Measurements from ENCODE around the gene CFAP161. TPM values are rescaled to one million over a fixed set of nuclear protein-coding genes. Genes with fewer than 3 reads are reported as not detected.

Gene CFAP161
- total and polyA plus RNA-seq, 2 experiments from 2014 or later = 0.13 TPM; not detected in 1

GRCh38 chr15:81178365-81178764, 44.3 kb downstream of the CFAP161 start (continued):
- TF ChIP-seq, protein P1, sequence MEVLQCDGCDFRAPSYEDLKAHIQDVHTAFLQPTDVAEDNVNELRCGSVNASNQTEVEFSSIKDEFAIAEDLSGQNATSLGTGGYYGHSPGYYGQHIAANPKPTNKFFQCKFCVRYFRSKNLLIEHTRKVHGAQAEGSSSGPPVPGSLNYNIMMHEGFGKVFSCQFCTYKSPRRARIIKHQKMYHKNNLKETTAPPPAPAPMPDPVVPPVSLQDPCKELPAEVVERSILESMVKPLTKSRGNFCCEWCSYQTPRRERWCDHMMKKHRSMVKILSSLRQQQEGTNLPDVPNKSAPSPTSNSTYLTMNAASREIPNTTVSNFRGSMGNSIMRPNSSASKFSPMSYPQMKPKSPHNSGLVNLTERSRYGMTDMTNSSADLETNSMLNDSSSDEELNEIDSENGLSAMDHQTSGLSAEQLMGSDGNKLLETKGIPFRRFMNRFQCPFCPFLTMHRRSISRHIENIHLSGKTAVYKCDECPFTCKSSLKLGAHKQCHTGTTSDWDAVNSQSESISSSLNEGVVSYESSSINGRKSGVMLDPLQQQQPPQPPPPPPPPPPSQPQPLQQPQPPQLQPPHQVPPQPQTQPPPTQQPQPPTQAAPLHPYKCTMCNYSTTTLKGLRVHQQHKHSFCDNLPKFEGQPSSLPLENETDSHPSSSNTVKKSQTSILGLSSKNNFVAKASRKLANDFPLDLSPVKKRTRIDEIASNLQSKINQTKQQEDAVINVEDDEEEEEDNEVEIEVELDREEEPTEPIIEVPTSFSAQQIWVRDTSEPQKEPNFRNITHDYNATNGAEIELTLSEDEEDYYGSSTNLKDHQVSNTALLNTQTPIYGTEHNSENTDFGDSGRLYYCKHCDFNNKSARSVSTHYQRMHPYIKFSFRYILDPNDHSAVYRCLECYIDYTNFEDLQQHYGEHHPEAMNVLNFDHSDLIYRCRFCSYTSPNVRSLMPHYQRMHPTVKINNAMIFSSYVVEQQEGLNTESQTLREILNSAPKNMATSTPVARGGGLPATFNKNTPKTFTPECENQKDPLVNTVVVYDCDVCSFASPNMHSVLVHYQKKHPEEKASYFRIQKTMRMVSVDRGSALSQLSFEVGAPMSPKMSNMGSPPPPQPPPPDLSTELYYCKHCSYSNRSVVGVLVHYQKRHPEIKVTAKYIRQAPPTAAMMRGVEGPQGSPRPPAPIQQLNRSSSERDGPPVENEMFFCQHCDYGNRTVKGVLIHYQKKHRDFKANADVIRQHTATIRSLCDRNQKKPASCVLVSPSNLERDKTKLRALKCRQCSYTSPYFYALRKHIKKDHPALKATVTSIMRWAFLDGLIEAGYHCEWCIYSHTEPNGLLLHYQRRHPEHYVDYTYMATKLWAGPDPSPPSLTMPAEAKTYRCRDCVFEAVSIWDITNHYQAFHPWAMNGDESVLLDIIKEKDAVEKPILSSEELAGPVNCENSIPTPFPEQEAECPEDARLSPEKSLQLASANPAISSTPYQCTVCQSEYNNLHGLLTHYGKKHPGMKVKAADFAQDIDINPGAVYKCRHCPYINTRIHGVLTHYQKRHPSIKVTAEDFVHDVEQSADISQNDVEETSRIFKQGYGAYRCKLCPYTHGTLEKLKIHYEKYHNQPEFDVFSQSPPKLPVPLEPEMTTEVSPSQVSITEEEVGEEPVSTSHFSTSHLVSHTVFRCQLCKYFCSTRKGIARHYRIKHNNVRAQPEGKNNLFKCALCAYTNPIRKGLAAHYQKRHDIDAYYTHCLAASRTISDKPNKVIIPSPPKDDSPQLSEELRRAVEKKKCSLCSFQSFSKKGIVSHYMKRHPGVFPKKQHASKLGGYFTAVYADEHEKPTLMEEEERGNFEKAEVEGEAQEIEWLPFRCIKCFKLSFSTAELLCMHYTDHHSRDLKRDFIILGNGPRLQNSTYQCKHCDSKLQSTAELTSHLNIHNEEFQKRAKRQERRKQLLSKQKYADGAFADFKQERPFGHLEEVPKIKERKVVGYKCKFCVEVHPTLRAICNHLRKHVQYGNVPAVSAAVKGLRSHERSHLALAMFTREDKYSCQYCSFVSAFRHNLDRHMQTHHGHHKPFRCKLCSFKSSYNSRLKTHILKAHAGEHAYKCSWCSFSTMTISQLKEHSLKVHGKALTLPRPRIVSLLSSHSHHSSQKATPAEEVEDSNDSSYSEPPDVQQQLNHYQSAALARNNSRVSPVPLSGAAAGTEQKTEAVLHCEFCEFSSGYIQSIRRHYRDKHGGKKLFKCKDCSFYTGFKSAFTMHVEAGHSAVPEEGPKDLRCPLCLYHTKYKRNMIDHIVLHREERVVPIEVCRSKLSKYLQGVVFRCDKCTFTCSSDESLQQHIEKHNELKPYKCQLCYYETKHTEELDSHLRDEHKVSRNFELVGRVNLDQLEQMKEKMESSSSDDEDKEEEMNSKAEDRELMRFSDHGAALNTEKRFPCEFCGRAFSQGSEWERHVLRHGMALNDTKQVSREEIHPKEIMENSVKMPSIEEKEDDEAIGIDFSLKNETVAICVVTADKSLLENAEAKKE (CRISPR knock-in tag; IDR thresholded peaks at IDR 0.05) = no peak
- TF ChIP-seq NANOG (IDR thresholded peaks at IDR 0.05; ENCODE audit: borderline replicate concordance) = no peak

DNA sequence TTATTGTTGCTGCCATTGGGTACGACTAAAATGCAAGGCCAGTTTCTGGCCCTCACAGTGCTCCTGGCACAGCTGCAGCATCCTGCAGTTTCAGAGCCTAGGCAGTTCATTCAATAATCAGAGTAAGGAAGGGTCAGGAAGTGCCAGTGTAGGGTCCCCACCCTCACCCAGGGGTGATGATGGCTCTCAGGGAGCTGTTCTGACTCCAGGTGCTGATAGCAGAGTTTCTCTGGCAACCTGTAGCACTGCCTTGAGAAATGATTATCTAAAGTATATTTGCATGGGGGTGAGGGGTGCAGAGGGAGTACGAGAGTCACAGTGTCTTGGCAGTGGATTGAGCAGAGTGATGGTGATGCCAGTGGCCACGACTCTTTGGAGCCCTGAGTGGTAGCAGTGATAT, 47.1 kb downstream of the CFAP161 start:
- H4K20me1 ChIP-seq (replicated peaks; ENCODE audit: insufficient read depth) = no peaks in the 10 kb centered on the region
- H3F3A ChIP-seq (replicated peaks; ENCODE audit: low read depth) = no peaks in the 10 kb centered on the region
- H3K4me2 ChIP-seq = no peak overlapping the region
- no peak for DNase-seq (ENCODE audit: low spot score)
- no peaks in the 10 kb centered on the region for H3K4me1 ChIP-seq (ENCODE audit: insufficient read depth)
- no peak overlapping the region for H3K4me3 Mint-ChIP-seq
- H3K4me1 Mint-ChIP-seq = peaks cover 14% of the 10 kb centered on the region; the same call in 2 of the 3 replicates
- H2AFZ ChIP-seq = no peak overlapping the region
- H3K27ac ChIP-seq (ENCODE audit: low read depth) = no peak overlapping the region
- H3K27ac Mint-ChIP-seq = no peak overlapping the region
- ATAC-seq = peak; percentile 22; the same call in 2 of the 3 replicates
- H3K9me3 Mint-ChIP-seq = no peaks in the 10 kb centered on the region
- H3K4me3 ChIP-seq = no peak overlapping the region
- H3K27me3 ChIP-seq (ENCODE audit: insufficient read depth) = no peaks in the 10 kb centered on the region
- H3K36me3 ChIP-seq (ENCODE audit: insufficient read depth) = no peaks in the 10 kb centered on the region
- TF ChIP-seq, protein P2, sequence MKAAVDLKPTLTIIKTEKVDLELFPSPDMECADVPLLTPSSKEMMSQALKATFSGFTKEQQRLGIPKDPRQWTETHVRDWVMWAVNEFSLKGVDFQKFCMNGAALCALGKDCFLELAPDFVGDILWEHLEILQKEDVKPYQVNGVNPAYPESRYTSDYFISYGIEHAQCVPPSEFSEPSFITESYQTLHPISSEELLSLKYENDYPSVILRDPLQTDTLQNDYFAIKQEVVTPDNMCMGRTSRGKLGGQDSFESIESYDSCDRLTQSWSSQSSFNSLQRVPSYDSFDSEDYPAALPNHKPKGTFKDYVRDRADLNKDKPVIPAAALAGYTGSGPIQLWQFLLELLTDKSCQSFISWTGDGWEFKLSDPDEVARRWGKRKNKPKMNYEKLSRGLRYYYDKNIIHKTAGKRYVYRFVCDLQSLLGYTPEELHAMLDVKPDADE (IDR thresholded peaks at IDR 0.05) = no peak
- TF ChIP-seq EZH2 (IDR thresholded peaks at IDR 0.05; ENCODE audit: low read depth, unreplicated experiment) = no peak
- TF ChIP-seq CTCF (conservative IDR thresholded peaks at IDR 0.05; ENCODE audit: low read depth in 2 of 2) = no peak
- peak; percentile 36 for TF ChIP-seq REST (IDR thresholded peaks at IDR 0.05; ENCODE audit: unreplicated experiment)
- no peaks in the 10 kb centered on the region for H3K36me3 Mint-ChIP-seq (ENCODE audit: low read depth)
- H3K27me3 Mint-ChIP-seq (ENCODE audit: insufficient read depth, low read depth, poor library complexity) = peaks cover 4% of the 10 kb centered on the region
- no peaks in the 10 kb centered on the region; the same call in 1 of the 2 replicates for H3K9me2 ChIP-seq (ENCODE audit: insufficient read depth)
- no peaks in the 10 kb centered on the region for H3K79me2 ChIP-seq (replicated peaks; ENCODE audit: insufficient read depth)

All from GM23338 (cell line).